Measurements from ENCODE around the gene FGF11. TPM values are rescaled to one million over a fixed set of nuclear protein-coding genes. Genes with fewer than 3 reads are reported as not detected.

FGF11 gene
- total and polyA plus RNA-seq, 2 of the 13 experiments (the other 11 are each of a cell fraction or from before 2014, with no cell fraction given), result 0.20 to 7.6 TPM

DNA sequence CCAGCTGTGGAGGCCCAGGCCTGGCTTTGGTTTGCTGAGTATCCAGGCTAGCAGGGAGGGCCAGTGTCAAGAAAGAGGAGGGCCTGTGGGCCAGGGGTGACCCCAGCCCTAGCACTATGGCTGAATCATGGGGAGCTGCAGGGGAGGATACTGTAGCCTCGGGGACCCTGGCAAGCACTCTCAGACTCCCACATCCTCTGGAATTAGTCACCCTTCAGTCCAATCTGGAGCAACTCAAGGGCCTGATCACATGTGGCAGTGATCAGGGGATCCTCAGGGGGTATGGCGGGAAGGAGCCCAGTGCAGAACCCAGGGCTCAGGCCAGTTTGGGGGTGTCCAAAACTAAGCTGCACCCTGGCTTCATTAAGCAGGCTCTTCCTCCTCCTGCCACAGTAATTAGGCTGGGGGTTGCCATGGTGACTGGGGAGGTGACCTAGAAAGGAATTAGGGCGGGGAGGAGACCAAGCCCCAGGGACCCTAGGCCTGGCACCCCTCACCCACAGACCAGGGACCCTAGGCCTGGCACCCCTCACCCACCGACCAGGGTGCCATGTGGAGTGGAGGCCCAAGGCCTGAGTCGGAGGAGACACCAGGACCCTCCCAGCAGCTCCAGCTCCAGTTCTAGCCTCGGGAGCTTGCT is 25.8 kb upstream of the FGF11 start (continued):
- TF ChIP-seq TCF7L2 (IDR thresholded peaks at IDR 0.05; ENCODE audit: low read depth, low read length), result no peak
- TF ChIP-seq ZNF232 (CRISPR knock-in tag; IDR thresholded peaks at IDR 0.05; ENCODE audit: borderline replicate concordance), result no peak
- TF ChIP-seq ZNF33B (CRISPR knock-in tag; IDR thresholded peaks at IDR 0.05), result no peak
- TF ChIP-seq TIGD3 (CRISPR knock-in tag; IDR thresholded peaks at IDR 0.05; ENCODE audit: borderline replicate concordance), result no peak
- no peak for TF ChIP-seq HNF1B (CRISPR knock-in tag; IDR thresholded peaks at IDR 0.05)
- no peak for TF ChIP-seq HOXA7 (CRISPR knock-in tag; IDR thresholded peaks at IDR 0.05)

- Histone ChIP-seq H3K36me3 (replicated peaks in 1 of 2; ENCODE audit: control insufficient read depth in 1 of 2, insufficient read depth in 2 of 2, low read length in 2 of 2) (no peaks in the 10 kb centered on the region), H2AFZ (ENCODE audit: low read length) (no peak overlapping the region), H4K20me1 (ENCODE audit: insufficient read depth, low read length) (no peaks in the 10 kb centered on the region), H3K4me1 (ENCODE audit: insufficient read depth, low read length) (0 out of 2 replicates have a peak, but pooled peaks cover 2% of the 10 kb centered on the region), H3K27me3 (ENCODE audit: control insufficient read depth in 1 of 2, insufficient read depth in 2 of 2, low read length in 2 of 2) (no peaks in the 10 kb centered on the region), H3K9ac (ENCODE audit: insufficient read depth, low read depth, low read length) (no peak overlapping the region), H3K79me2 (ENCODE audit: insufficient read depth, low read length) (no peaks in the 10 kb centered on the region), H3K27ac (ENCODE audit: extremely low read length, insufficient read depth, low read length) (no peak overlapping the region), H3K4me3 (replicated peaks in 1 of 3; ENCODE audit: insufficient read depth in 1 of 3, low read depth in 2 of 3, low read length in 3 of 3) (no peak overlapping the region), H3K9me3 (ENCODE audit: low read length) (no peaks in the 10 kb centered on the region), H3K4me2 (ENCODE audit: low read depth, low read length) (no peak overlapping the region)
- no peak for DNase-seq (ENCODE audit: low spot score)
- ChIA-PET POLR2A (no interaction called here), CTCF (ENCODE audit: low intra/inter-chr PET ratio, low total read pairs) (no interaction called here)
- BruUV-seq (replicated peaks), result no TSS peak
- no peak for FAIRE-seq
- WGBS (ENCODE audit: low lambda C conversion rate), result 87% methylated on average over 7 of the region's 14 CpGs
- in situ Hi-C loops (cut with HindIII; ENCODE audit: extremely low pct_ligation_motif_present, low pct_unique_long_range_greater_than_20kb) (no loop called here), intact Hi-C loops (cut with micrococcal nuclease; ENCODE audit: unreplicated experiment) (no loop called here)
- no peak for ATAC-seq
- TF ChIP-seq MBD4 (IDR thresholded peaks at IDR 0.05; ENCODE audit: borderline replicate concordance, low read length) (no peak), ARNTL (CRISPR knock-in tag; IDR thresholded peaks at IDR 0.05) (no peak), SRSF1 (optimal IDR thresholded peaks at IDR 0.05; ENCODE audit: low read depth, low read length) (no peak), ZBTB2 (CRISPR knock-in tag; IDR thresholded peaks at IDR 0.05; ENCODE audit: low read depth) (no peak), CERS6 (CRISPR knock-in tag; IDR thresholded peaks at IDR 0.05) (no peak), ZNF224 (CRISPR knock-in tag; IDR thresholded peaks at IDR 0.05) (no peak), ZNF616 (CRISPR knock-in tag; IDR thresholded peaks at IDR 0.05; ENCODE audit: low read depth) (no peak), CENPT (CRISPR knock-in tag; IDR thresholded peaks at IDR 0.05; ENCODE audit: low read depth) (no peak), ZNF615 (CRISPR knock-in tag; IDR thresholded peaks at IDR 0.05; ENCODE audit: borderline replicate concordance) (no peak), PATZ1 (CRISPR knock-in tag; IDR thresholded peaks at IDR 0.05) (no peak)
Observed at GRCh38 chr17:7414837-7415236, 24.5 kb upstream of the FGF11 start.

Measured in HepG2 (cell line).